ENCODE results near the gene TLL2.

The TLL2 gene

GRCh38 chr10:96420228-96421009 lies 93.3 kb downstream of the TLL2 start:
- DNase-seq (ENCODE audit: low spot score) = no peak

GRCh38 chr10:96419351-96419750 lies 94.4 kb downstream of the TLL2 start:
- DNase-seq (ENCODE audit: low spot score) = no peak

GRCh38 chr10:96418582-96418981 lies 95.1 kb downstream of the TLL2 start:
- DNase-seq (ENCODE audit: low spot score) = no peak

DNA sequence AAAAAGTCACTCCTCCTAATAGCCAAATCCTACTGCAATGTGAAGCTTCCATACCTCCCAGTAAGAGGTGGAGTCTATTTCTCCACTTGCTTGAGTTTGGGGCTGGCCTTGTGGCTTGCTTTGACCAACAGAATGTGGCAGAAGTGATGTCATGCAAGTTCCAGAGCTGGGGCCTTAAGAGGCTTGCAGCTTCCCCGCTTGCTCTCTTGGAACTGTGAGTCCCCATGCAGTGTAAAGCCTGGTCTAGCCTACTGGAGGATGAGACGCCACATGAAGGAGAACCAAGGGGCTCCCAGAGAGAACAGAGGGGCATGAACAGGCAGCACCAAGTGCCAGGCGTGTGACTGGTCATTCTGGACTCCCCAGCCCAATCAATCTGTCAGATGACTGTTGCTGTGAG lies 96.3 kb downstream of the TLL2 start:
- no peak for DNase-seq (ENCODE audit: low spot score)

DNA sequence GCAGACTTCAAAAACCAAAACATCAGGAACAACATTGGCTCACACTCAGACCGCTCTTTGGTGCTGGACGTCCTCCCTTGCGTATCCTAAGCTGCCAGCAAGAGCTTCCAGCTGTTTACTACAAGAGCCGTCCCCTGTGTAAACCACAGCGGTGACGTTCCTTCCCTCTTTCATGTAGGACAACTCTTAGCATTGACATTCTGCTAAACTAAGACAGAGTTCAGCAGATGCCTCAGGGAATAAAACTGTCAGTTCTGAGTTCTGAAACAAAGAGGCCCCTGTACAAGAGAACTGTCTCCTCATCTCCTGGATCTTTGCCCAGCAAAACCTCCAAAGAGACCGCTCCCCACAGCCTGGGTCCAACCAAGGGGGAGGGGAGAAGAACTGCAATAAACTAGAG lies 97.1 kb downstream of the TLL2 start:
- DNase-seq (ENCODE audit: low spot score) = no peak

GRCh38 chr10:96415891-96416554 lies 97.7 kb downstream of the TLL2 start:
- DNase-seq (ENCODE audit: low spot score) = no peak

DNA sequence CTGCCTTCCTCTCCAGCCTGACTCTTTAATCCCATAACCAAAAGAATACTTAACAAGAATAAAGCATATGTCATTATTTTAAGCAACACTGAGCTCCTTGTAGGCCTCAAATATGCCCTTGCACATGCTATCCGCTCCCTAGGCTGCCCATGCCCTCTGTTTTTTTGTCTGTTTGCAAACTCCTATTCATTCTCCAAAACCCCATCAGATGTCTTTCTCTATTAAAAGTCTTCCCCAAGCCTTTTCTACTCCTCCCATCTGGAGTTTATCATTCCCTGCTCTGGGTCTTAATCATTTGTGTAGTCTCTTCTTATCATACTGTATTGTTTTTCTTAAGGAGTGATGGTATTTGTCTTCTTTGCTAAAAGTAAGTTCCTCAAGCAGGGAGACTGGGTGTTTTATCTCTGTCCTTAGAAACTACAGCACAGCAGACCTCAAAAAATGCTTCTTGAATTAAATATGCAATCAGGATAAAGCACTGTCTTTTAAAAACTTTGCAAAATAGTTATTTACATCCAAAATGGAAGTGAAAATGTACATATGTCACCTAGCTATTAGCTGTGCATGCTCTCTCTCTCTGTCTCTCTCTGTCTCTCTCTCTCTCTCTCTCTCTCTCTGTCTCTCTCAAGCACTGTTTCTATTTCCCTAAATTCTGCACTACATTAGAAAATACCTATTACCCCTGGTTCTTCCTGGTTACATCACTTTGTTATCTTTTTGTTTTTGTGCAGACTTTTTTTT lies 98.4 kb downstream of the TLL2 start:
- DNase-seq (ENCODE audit: low spot score) = no peak

DNA sequence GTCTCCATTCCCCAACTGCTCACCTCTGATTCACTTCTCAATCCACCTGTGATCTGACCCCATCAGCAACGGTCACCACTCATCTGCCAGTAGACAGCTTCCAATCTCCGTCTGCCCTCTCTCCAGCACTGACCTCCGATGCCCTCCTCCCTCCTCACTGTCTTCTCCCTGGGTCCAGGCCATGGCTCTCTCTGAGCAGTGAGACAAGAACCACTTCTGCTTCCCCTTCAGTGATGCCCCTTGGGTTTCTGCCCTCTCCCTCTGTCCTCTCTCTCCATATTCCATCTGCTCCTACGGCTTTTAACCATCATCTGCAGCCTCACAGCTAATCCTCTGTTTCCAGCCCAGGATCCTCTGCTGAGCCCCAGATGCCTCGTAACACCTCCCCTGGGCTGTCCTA lies 99.4 kb downstream of the TLL2 start:
- no peak for DNase-seq (ENCODE audit: low spot score)

- DNase-seq (ENCODE audit: low spot score) = no peak
Measured at GRCh38 chr10:96413151-96413787, 100.5 kb downstream of the TLL2 start.

- DNase-seq (ENCODE audit: low spot score) = no peak
Measured at GRCh38 chr10:96411716-96412320, 101.9 kb downstream of the TLL2 start.

- no peak for DNase-seq (ENCODE audit: low spot score)
Measured at GRCh38 chr10:96410296-96410695, 103.4 kb downstream of the TLL2 start.

DNA sequence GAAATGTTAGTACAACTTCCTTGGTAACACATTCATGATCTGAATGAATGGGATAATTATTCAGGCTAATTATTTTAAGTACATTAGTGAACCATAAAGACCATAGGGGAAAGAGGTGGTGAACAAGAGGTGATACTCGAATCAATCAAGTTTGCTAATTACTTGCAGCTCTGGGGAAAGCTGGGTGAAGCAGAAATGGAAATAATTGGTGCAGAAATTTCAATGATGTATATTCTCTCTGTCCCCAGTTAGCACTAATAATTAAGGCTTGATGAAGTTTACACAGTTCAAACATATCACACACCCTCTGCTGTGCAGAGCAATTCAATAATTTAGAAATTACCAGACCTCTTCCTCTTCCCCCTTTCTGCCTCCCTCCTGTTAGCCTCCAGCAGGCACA lies 105.5 kb downstream of the TLL2 start:
- no peak for DNase-seq (ENCODE audit: low spot score)

- no peak for DNase-seq (ENCODE audit: low spot score)
Measured at GRCh38 chr10:96407560-96408069, 106.1 kb downstream of the TLL2 start.

- no peak for DNase-seq (ENCODE audit: low spot score)
Measured at GRCh38 chr10:96406091-96406490, 107.6 kb downstream of the TLL2 start.

DNA sequence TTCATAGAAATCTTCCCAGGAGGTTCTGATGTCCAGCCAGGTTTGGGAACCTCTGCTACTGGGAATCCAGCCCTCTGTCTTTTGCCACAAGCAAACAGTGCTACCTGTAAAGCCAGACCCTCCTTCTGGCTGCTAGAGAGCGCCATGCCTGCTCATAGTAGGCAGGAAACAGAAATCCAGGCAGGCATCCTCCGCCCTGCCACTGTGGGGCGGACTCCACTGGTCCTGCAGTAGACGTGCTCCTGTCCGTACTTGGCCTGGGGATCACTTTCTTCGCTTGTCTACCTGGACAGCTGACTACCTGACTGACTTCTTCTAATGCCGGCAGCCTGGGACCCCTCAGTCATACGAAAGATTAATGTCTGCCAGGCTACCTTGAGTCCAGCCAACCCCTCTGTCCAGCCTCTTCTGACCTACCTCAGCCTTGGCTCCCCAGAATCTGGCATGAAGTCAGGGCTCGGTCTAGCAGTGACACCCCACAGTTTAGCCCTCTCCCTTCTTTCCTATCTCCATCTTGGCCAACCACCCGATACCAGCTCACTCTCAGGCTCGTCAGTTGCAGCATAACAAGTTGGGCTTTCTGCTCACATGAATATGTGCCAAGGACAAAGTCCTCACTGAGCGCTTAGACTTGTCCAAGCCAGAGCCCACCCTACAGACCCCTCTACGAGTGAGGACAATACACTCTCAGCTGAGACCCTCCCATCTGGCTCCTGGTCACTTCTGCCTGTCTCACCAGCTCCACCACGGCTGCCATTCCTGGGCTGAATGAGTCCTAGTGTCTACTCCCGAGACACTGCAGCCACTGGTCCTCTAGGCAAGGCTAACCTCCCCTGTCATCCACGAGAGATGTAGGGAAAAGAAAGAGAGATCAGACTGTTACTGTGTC lies 111.1 kb downstream of the TLL2 start:
- no peak for DNase-seq (ENCODE audit: low spot score)

GRCh38 chr10:96401036-96401435 lies 112.7 kb downstream of the TLL2 start:
- DNase-seq (ENCODE audit: low spot score) = no peak

- DNase-seq (ENCODE audit: low spot score) = no peak
Measured at GRCh38 chr10:96400465-96400864, 113.3 kb downstream of the TLL2 start.

DNA sequence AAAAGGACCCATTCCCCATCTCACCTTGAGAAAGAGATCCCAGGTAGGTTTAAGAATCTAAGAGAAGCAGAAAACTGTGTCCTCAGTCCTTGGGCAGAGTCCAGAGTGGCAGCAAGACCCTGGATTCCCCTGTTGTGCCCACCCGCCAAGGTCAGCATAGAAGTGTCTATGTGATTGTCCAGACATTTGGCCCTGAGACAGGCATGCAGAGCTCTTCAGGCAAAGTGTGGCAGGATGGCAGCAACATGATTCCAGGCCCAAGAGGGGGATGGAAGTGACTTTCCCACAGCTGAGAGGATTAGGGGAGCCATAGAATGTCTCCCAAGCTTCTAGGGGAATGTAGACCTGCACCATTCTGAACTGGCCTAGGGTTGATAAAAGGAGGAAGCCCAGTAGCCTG lies 115.8 kb downstream of the TLL2 start:
- DNase-seq (ENCODE audit: low spot score) = no peak

GRCh38 chr10:96395931-96396877 lies 117.5 kb downstream of the TLL2 start:
- peak; percentile 68 for DNase-seq (ENCODE audit: low spot score)

DNA sequence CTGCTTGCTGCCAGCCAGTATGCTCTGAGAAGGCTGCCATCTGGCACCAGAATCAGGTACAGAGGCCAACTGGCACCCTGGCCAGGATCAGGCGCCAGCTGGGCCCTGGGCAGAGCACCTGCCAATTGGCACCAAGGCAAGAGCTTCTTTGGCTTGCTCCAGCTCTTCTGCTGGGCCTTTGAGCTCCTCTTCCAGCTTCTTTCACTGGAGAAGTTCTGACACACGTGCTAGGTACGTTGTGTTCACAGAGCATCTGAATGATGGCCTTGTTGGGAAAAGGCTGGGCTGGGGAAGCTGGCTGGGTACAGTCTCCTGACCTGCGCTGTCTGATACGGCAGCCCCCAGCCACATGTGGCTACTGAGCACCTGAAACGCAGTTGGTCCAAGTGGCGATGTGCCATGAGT lies 123.3 kb downstream of the TLL2 start:
- DNase-seq (ENCODE audit: low spot score) = no peak
